DOHH2 (cell line): ENCODE data around the gene CYP26A1.

ENCODE experiments used
- H3F3A ChIP-seq: fragments of 200-600 bp; sonication (generic), shearing (Covaris generic); 2 replicates; pipeline ENCODE4 v1.6.0; 2016; ENCODE audit warnings: antibody characterized with exemption, mild to moderate bottlenecking; ENCODE audit not compliant: control insufficient read depth, insufficient read depth
- H3K27ac ChIP-seq: fragments of 200-600 bp; sonication (generic); 2 replicates; pipeline ENCODE4 v1.5.1; 2014; ENCODE audit warnings: low read depth, mild to moderate bottlenecking, low read length, moderate library complexity
- H3K27me3 ChIP-seq: fragments of 200-600 bp; sonication (generic); 2 replicates; pipeline ENCODE4 v1.6.1; 2014; ENCODE audit warnings: mild to moderate bottlenecking, low read length, mixed read lengths; ENCODE audit not compliant: control insufficient read depth
- H3K36me3 ChIP-seq: fragments of 200-600 bp; sonication (generic); 2 replicates; pipeline ENCODE4 v1.6.1; 2014; ENCODE audit warnings: mild to moderate bottlenecking, low read length, moderate library complexity, mixed read lengths; ENCODE audit not compliant: control insufficient read depth
- H3K4me1 ChIP-seq: fragments of 200-600 bp; sonication (generic); 2 replicates; pipeline ENCODE4 v1.6.1; 2014; ENCODE audit warnings: mild to moderate bottlenecking, low read length, mixed read lengths; ENCODE audit not compliant: control insufficient read depth
- H3K4me2 ChIP-seq: fragments of 200-600 bp; sonication (generic); 2 replicates; pipeline ENCODE4 v1.6.0; 2014; ENCODE audit warnings: mild to moderate bottlenecking, low read length, moderate library complexity
- H3K4me3 ChIP-seq: fragments of 200-600 bp; sonication (generic); 2 replicates; pipeline ENCODE4 v1.5.1; 2014; ENCODE audit warnings: mild to moderate bottlenecking, low read length, mixed read lengths
- H3K79me2 ChIP-seq: fragments of 200-600 bp; sonication (generic); 2 replicates; pipeline ENCODE4 v1.6.1; 2014; ENCODE audit warnings: mild to moderate bottlenecking, low read length, mixed read lengths; ENCODE audit not compliant: control insufficient read depth
- H3K9me2 ChIP-seq: fragments of 200-600 bp; sonication (generic); replicated peaks from 2 replicates; pipeline ENCODE4 v1.6.1; 2014; ENCODE audit warnings: mild to moderate bottlenecking, low read length, mixed read lengths; ENCODE audit not compliant: control insufficient read depth
- H3K9me3 ChIP-seq: fragments of 200-600 bp; sonication (generic); 2 replicates; pipeline ENCODE4 v1.6.1; 2014; ENCODE audit warnings: antibody characterized with exemption, low read length, mixed read lengths; ENCODE audit not compliant: control insufficient read depth, insufficient read depth
- H4K20me1 ChIP-seq: fragments of 200-600 bp; sonication (generic); 2 replicates; pipeline ENCODE4 v1.6.0; 2014; ENCODE audit warnings: low read depth, mild to moderate bottlenecking, antibody characterized with exemption, low read length, moderate library complexity; ENCODE audit not compliant: control insufficient read depth, insufficient read depth
- CTCF ChIP-seq: fragments of 200-600 bp; sonication (generic); IDR thresholded peaks from one replicate; pipeline ENCODE4 v1.5.1; 2014; ENCODE audit warnings: antibody characterized with exemption, mild to moderate bottlenecking, low read depth, low read length; ENCODE audit not compliant: poor library complexity, severe bottlenecking
- EZH2phosphoT487 ChIP-seq: fragments of 200-600 bp; sonication (generic); IDR thresholded peaks from 2 replicates; pipeline ENCODE4 v1.6.1; 2017; ENCODE audit warnings: borderline replicate concordance, mild to moderate bottlenecking, antibody characterized with exemption, low read length, moderate library complexity, mixed read lengths

The CYP26A1 gene

GRCh38 chr10:93065675-93066543 lies 7.8 kb upstream of the CYP26A1 start:
- Histone ChIP-seq H3K4me2 (no peak overlapping the region), H3K36me3 (no peaks in the 10 kb centered on the region), H3K79me2 (no peaks in the 10 kb centered on the region), H3K9me2 (no peaks in the 10 kb centered on the region), H3K4me1 (peaks cover 5% of the 10 kb centered on the region; the same call in 1 of the 2 replicates), H3K27me3 (peaks cover 41% of the 10 kb centered on the region), H3K9me3 (no peaks in the 10 kb centered on the region), H3K4me3 (no peak overlapping the region), H3F3A (no peaks in the 10 kb centered on the region), H4K20me1 (no peaks in the 10 kb centered on the region), H3K27ac (no peak overlapping the region)
- TF ChIP-seq CTCF (no peak), EZH2phosphoT487 (no peak)

GRCh38 chr10:93066544-93066913 lies 7.2 kb upstream of the CYP26A1 start:
- Histone ChIP-seq H3F3A (no peaks in the 10 kb centered on the region), H3K9me2 (no peaks in the 10 kb centered on the region), H3K79me2 (no peaks in the 10 kb centered on the region), H3K4me1 (peaks cover 5% of the 10 kb centered on the region; the same call in 1 of the 2 replicates), H3K9me3 (no peaks in the 10 kb centered on the region), H4K20me1 (no peaks in the 10 kb centered on the region), H3K4me3 (no peak overlapping the region), H3K27me3 (peaks cover 45% of the 10 kb centered on the region), H3K4me2 (no peak overlapping the region), H3K27ac (no peak overlapping the region), H3K36me3 (no peaks in the 10 kb centered on the region)
- TF ChIP-seq CTCF (no peak), EZH2phosphoT487 (no peak)

- TF ChIP-seq CTCF (no peak), EZH2phosphoT487 (no peak)
Measured at GRCh38 chr10:93067443-93068365, 6.0 kb upstream of the CYP26A1 start.

More at GRCh38 chr10:93067443-93068365, 6.0 kb upstream of the CYP26A1 start:
- H3K4me2 ChIP-seq, result no peak overlapping the region
- H3K4me1 ChIP-seq, result peaks cover 4% of the 10 kb centered on the region; the same call in 1 of the 2 replicates
- H3K27me3 ChIP-seq, result peaks cover 57% of the 10 kb centered on the region
- no peak overlapping the region for H3K4me3 ChIP-seq
- no peaks in the 10 kb centered on the region for H3K79me2 ChIP-seq
- H3F3A ChIP-seq, result no peaks in the 10 kb centered on the region
- H3K36me3 ChIP-seq, result no peaks in the 10 kb centered on the region
- no peaks in the 10 kb centered on the region for H4K20me1 ChIP-seq
- no peaks in the 10 kb centered on the region for H3K9me3 ChIP-seq
- H3K9me2 ChIP-seq, result no peaks in the 10 kb centered on the region
- H3K27ac ChIP-seq, result no peak overlapping the region
